NB4 (cell line): ENCODE data around the gene INSIG1.

Experiments
- DNase-seq: peaks from one replicate; pipeline ENCODE4 v3.0.0; 2010; ENCODE audit warnings: low read depth
- H3K4me3 ChIP-seq: one replicate; pipeline ENCODE4 v1.5.1; 2011; ENCODE audit warnings: mild to moderate bottlenecking, low read depth, low read length, moderate library complexity
- MYC ChIP-seq: IDR thresholded peaks from 2 replicates; pipeline ENCODE4 v1.6.1; 2011; ENCODE audit warnings: low read depth, low read length
- POLR2A ChIP-seq: IDR thresholded peaks from 2 replicates; pipeline ENCODE4 v1.6.1; 2011; ENCODE audit warnings: mild to moderate bottlenecking; ENCODE audit not compliant: insufficient read length; ENCODE audit errors: extremely low read depth
- TF ChIP-seq, protein P1 (sequence below): IDR thresholded peaks from 2 replicates; pipeline ENCODE4 v1.6.1; 2011; ENCODE audit warnings: low read depth, low read length
- TF ChIP-seq, protein P2 (sequence below): IDR thresholded peaks from one replicate; pipeline ENCODE4 v1.5.1; 2012; ENCODE audit warnings: low read depth, low read length

The INSIG1 gene

DNA sequence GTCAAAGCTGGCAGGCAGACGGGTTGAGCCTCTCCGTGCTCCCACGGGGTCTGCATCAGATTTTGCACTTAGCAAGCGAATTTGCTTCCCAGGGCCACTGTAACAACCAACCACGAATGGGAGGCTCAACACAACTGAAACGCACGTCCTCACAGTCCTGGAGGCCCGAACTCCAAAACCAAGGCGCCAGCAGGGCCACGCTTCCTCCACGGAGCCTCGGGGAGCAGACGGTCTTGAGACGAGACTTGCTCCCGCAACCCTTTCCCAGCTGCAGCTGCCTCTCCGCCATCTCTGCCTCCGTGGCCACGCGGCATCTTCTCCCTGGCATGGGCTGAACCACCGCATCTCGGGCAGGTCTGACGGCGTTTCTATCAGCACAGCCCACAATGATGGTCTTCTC, 30.2 kb upstream of the INSIG1 start:
- TF ChIP-seq, protein P1, sequence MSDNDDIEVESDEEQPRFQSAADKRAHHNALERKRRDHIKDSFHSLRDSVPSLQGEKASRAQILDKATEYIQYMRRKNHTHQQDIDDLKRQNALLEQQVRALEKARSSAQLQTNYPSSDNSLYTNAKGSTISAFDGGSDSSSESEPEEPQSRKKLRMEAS: no peak
- TF ChIP-seq POLR2A: no peak
- TF ChIP-seq MYC: no peak
- TF ChIP-seq, protein P2, sequence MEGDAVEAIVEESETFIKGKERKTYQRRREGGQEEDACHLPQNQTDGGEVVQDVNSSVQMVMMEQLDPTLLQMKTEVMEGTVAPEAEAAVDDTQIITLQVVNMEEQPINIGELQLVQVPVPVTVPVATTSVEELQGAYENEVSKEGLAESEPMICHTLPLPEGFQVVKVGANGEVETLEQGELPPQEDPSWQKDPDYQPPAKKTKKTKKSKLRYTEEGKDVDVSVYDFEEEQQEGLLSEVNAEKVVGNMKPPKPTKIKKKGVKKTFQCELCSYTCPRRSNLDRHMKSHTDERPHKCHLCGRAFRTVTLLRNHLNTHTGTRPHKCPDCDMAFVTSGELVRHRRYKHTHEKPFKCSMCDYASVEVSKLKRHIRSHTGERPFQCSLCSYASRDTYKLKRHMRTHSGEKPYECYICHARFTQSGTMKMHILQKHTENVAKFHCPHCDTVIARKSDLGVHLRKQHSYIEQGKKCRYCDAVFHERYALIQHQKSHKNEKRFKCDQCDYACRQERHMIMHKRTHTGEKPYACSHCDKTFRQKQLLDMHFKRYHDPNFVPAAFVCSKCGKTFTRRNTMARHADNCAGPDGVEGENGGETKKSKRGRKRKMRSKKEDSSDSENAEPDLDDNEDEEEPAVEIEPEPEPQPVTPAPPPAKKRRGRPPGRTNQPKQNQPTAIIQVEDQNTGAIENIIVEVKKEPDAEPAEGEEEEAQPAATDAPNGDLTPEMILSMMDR: no peak

DNA sequence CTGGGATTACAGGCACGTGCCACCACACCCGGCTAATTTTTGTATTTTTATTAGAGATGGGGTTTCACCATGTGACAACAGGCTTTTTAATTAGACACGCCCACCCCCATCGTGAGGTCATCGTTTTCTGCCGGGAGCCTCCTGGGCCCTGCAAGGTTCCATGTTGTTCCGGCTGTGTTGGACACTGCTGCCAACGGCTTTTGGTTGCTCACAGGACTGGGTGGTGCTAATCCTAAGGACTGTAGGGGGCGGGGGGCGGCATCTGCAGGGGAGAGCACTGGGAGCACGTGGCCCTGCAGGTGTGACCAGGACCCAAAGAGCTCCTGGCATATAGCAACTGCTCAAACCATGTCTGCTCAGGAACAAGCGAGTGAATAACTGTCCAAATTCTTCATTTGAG, 29.5 kb upstream of the INSIG1 start:
- TF ChIP-seq, protein P1: no peak
- no peak overlapping the region for H3K4me3 ChIP-seq
- DNase-seq: no peak

More for the DNA sequence above, 30.2 kb upstream of the INSIG1 start:
- DNase-seq: no peak
- H3K4me3 ChIP-seq: no peak overlapping the region

DNA sequence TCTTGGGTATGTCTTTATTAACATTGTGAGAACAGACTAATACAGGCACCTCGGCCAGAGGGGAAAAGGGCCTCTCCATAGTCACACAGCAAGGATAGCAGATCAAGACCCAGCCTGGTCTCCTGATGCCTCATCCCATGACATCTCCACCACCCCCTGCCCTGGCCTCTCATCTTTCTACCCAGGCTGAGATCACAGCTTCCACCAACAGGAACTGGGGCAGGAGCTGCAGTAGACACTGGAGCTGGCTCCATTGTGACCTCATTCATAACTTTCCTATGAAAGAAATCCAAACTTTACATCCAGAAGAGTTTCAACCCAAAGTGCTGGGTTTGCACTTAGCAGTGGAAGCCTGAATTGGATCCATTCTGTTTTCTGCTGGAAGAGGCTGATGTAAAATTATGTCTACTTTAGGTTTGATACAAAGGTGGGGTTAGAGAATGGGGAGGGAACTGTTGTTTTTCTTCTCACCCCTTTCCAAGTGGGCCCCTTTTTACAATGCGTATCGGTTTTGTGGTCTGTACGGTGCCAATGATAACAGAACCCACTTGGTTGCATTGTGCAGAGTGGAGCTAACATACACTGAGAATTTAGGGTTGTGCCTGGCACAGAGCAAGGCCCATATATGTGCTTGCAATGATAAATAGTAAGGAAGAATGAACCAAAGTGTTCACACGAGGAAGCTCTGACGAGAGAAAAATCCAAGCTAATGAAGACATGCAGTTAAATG, 28.6 kb upstream of the INSIG1 start:
- no peak for DNase-seq
- H3K4me3 ChIP-seq: no peak overlapping the region
- no peak for TF ChIP-seq MYC
- TF ChIP-seq, protein P2: no peak
- TF ChIP-seq, protein P1: no peak

DNA sequence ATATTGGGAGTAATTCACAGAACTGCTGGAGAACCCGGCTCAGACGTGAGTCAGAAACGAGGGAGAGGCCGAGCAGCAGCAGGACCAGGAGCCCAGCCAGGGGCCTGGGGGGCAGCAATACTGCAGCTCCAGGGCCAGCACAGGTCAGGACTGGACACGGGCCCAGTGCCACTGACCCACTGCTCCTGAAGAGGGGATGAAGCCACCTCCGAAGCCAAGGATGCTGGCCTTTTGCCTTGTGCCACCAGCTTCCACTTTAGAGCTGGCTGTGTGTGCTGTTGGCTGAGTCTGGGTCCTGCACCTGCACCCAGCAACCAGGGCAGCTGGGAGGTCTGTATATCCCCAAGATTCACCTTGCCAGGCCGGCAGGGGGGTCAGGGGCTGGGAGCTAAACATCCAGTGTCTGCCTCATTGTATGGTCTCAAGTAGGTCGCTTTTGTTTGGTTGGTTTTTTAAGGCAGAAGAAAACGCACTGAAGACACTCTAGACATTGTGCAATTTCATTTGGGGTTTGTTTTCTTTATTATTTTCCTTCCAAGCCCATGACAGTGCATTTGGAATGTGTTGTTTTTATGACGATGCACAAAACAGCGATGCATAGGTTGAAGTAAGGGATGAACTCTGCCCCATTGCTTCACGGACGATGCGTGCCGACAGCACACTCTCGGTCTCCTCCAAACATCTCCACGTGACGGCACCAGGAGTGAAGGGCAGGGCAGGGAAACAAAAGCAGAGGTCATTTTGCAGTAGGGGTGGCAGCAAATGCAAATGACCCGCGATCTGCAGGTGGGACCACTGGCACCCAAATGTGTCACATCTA, 27.7 kb upstream of the INSIG1 start:
- TF ChIP-seq MYC (no peak), POLR2A (no peak)
- TF ChIP-seq, protein P1: no peak
- TF ChIP-seq, protein P2: no peak
- DNase-seq: no peak
- no peak overlapping the region for H3K4me3 ChIP-seq

DNA sequence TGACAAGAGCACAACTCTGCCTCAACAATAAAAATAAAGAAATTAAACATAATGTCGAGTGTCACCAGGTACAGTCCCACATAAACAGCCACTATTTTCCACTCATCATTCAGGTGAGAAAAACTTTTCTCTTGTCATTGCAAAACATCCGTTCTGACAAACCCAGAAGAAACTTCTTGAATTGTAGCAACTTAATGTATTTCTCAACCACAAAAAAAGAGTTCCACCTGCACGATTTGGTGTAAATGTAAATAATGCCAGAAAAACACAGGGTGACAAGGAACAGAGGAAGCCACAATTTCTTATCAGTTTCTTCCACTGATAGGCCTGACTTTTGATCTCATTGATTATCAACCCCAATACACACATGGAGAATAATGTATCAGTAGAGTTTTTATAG, 26.8 kb upstream of the INSIG1 start:
- TF ChIP-seq POLR2A (no peak), MYC (no peak)
- TF ChIP-seq, protein P2: no peak
- TF ChIP-seq, protein P1: no peak
- H3K4me3 ChIP-seq: no peak overlapping the region
- DNase-seq: no peak
